NCI-H2196 treated with DMSO at 0.1 percent for 48 hours (cell line): ENCODE results near the gene COPZ2.
"Not testable (repeated sequence)": the region's sequence is repeated elsewhere in the genome, so short reads cannot be mapped to it uniquely, and the experiment has no call there.

ENCODE experiments used
- DNase-seq: peaks from one replicate; lab custom pipeline; 2025; ENCODE audit not compliant: unreplicated experiment; lab: John Stamatoyannopoulos, UW

The COPZ2 gene

GRCh38 chr17:48056246-48056745 lies 18.7 kb upstream of the COPZ2 start:
- DNase-seq: no peak

- DNase-seq: no peak
These were observed 18.1 kb upstream of the COPZ2 start for GRCh38 chr17:48055531-48056245.

GRCh38 chr17:48054238-48055185 lies 16.9 kb upstream of the COPZ2 start:
- peak; percentile 97 for DNase-seq

- DNase-seq: no peak
These were observed 16.2 kb upstream of the COPZ2 start for GRCh38 chr17:48053758-48054237.

GRCh38 chr17:48052956-48053757 lies 15.6 kb upstream of the COPZ2 start:
- peak; percentile 76 for DNase-seq

GRCh38 chr17:48051706-48052486 lies 14.3 kb upstream of the COPZ2 start:
- DNase-seq: no peak

- DNase-seq: no peak
These were observed 13.7 kb upstream of the COPZ2 start for GRCh38 chr17:48051283-48051682.

GRCh38 chr17:48048384-48049126 lies 11.0 kb upstream of the COPZ2 start:
- DNase-seq: peak; percentile 79

GRCh38 chr17:48047741-48048383 lies 10.3 kb upstream of the COPZ2 start, which contains the start of gene NFE2L1:
NFE2L1 (plus strand) TSS chr17:48048359; CDS start chr17:48051119, 2,760 bp downstream.
- peak; percentile 99 for DNase-seq

GRCh38 chr17:48047113-48047740 lies 9.6 kb upstream of the COPZ2 start:
- DNase-seq: no peak

- DNase-seq: no peak
These were observed 8.7 kb upstream of the COPZ2 start for GRCh38 chr17:48046296-48046695.

GRCh38 chr17:48045316-48046001 lies 7.9 kb upstream of the COPZ2 start:
- DNase-seq: no peak

- no peak for DNase-seq
These were observed 7.3 kb upstream of the COPZ2 start for GRCh38 chr17:48044851-48045250.

GRCh38 chr17:48043176-48043575 lies 5.6 kb upstream of the COPZ2 start:
- no peak for DNase-seq

GRCh38 chr17:48038687-48039086 lies 1.1 kb upstream of the COPZ2 start:
- DNase-seq: no peak

GRCh38 chr17:48037838-48038323 lies 284 bp upstream of the COPZ2 start:
- DNase-seq: no peak

- DNase-seq: no peak
These were observed 933 bp downstream of the COPZ2 start for GRCh38 chr17:48036693-48037035.

- not testable (repeated sequence) for DNase-seq
These were observed 2.9 kb downstream of the COPZ2 start for GRCh38 chr17:48034734-48035133.
